Jurkat, Clone E6-1 (cell line): ENCODE data around the gene CRNN.

Source experiments
- DNase-seq: peaks from one replicate; pipeline ENCODE4 v3.0.0-alpha.2; 2011; ENCODE audit warnings: low read depth, low spot score
- H3K4me3 ChIP-seq: 2 replicates; pipeline ENCODE4 v1.5.1; 2011; ENCODE audit warnings: mild to moderate bottlenecking, low read length, control low read depth, moderate library complexity

Gene CRNN

GRCh38 chr1:152436593-152437496, 22.8 kb upstream of the CRNN start:
- DNase-seq, result no peak
- H3K4me3 ChIP-seq, result no peak overlapping the region

- no peak overlapping the region for H3K4me3 ChIP-seq
- no peak for DNase-seq
Measured at GRCh38 chr1:152427458-152427857, 13.4 kb upstream of the CRNN start.

GRCh38 chr1:152426731-152427130, 12.7 kb upstream of the CRNN start:
- no peak overlapping the region for H3K4me3 ChIP-seq
- no peak for DNase-seq

- DNase-seq, result no peak
- H3K4me3 ChIP-seq, result no peak overlapping the region
Measured at GRCh38 chr1:152419917-152420316, 5.9 kb upstream of the CRNN start.

GRCh38 chr1:152415454-152416227, 1.6 kb upstream of the CRNN start:
- DNase-seq, result no peak
- H3K4me3 ChIP-seq, result no peak overlapping the region

- no peak for DNase-seq
- H3K4me3 ChIP-seq, result no peak overlapping the region
Measured at GRCh38 chr1:152412756-152413155, 1.3 kb downstream of the CRNN start.

- no peak for DNase-seq
Measured at GRCh38 chr1:152411134-152411533, 2.9 kb downstream of the CRNN start.

GRCh38 chr1:152410599-152410998, 3.5 kb downstream of the CRNN start:
- no peak overlapping the region for H3K4me3 ChIP-seq
- no peak for DNase-seq

More at GRCh38 chr1:152411134-152411533, 2.9 kb downstream of the CRNN start:
- H3K4me3 ChIP-seq, result no peak overlapping the region

DNA sequence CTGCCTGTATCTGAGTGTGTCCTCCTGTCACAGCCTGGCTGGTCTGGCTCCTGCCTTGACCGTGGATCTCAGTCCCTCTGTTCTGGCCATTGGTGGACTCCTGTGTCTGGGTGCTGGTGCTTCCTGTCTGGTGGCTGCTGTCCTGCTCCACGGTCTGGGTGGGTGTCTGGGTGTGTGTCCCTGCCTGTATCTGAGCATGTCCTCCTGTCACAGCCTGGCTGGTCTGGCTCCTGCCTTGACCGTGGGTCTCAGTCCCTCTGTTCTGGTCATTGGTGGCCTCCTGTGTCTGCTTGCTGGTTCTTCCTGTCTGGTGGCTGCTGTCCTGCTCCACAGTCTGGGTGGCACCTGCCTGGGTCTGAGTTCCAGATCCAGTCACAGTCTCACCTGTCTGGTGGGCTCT, 4.0 kb downstream of the CRNN start:
- H3K4me3 ChIP-seq, result no peak overlapping the region
- no peak for DNase-seq

DNA sequence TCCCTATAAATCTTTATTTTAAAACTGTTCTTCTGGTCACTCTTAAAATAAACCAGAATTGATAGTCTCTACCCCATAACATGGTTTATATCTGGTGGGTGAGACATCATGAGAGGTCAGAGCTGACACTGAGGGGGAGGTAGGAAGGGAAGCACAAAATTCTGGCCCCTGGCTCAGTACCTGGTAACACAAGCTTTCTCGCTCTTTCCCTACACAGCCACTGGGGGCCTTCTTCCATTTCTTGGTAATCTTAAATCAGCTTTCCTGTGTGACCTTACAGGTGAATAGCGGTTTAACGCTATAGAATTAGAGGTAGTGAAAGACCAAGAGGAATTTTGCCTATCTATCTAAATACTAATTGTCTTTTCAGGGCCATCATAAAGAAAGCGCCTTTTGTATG, 5.4 kb downstream of the CRNN start:
- DNase-seq, result no peak
- H3K4me3 ChIP-seq, result no peak overlapping the region

DNA sequence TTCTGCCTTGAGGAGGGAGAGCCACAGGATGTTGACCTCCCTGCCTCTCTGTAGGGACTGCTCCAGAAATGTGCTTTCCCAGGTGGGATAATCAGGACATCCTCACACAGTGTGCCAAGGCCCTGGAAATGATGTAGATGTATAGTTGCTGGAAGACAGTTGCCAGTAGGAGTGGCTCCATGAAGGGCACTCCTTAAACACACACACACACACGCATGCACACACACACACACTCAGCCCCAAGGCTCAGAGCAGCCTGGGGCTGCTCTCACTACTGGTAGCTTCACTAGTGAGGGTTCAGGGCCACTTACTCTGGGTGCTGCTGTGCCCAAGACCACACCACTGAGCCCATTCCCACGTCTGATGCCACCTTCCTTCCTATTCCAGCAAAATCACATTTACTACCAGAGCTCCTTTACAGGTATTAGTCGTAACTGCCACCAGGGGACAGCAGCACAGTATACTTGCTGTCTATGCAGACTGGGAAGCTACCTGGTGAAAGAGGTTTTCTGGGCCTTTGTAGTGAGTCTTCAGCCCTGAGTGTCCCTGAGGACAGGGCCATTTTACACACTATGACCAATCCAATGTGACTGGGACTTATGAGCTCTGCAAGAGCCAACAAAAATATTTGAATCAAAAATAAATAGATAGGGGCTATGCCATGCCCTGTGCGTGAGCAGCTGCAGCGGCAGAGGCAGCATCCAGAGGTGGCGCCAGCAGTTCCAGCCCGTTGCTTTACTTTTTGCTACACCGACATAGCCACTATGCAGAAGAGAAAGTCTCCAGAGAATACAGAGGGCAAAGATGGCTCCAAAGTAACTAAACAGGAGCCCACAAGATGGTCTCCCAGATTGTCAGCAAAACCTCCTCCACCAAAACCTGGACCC, 15.0 kb downstream of the CRNN start:
- H3K4me3 ChIP-seq, result no peak overlapping the region
- peak; percentile 24 for DNase-seq

- DNase-seq, result no peak
- H3K4me3 ChIP-seq, result no peak overlapping the region
Measured at GRCh38 chr1:152397474-152397873, 16.6 kb downstream of the CRNN start.

DNA sequence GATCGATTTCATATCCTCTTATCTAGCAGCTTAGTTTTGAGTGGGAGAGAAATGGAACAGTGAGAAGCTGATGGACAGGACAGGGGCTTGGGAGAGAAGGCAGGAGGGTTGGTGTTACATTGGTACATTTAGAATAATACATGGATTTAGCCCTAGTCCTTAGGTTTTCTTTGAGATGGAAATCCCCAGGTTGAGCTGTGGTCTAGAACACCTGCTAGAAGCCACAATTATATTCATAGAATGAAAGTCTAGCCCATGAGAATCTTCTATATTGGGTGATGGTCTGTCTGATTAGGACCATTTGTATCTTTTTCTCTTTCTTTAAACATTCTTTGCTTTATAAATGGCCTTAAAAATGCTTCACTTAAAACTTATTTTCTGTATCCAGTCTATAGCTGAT, 19.9 kb downstream of the CRNN start:
- peak; percentile 22 for DNase-seq

DNA sequence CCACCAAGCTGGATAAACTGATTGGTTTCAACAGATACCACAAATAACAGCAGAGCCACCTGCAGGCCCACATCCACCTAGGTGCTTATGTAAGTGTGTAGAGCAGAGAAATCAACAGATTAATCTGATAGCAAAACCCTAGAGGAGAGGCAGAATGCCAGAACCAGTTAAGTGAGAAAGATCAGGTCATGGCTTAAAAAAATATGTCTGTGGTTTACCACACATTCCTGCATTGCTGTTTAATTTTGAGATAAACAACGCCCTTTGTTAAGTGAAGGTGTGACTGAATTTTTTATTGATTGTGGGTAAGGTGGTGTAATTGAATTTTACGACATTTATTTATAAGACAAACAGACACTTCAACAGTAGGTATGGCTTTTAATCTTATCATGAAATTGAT, 21.2 kb downstream of the CRNN start:
- DNase-seq, result peak; percentile 99
- no peak overlapping the region for H3K4me3 ChIP-seq

More for the DNA sequence above, 19.9 kb downstream of the CRNN start:
- no peak overlapping the region for H3K4me3 ChIP-seq

GRCh38 chr1:152388889-152389288, 25.2 kb downstream of the CRNN start:
- H3K4me3 ChIP-seq, result no peak overlapping the region
- no peak for DNase-seq

- no peak for DNase-seq
- H3K4me3 ChIP-seq, result no peak overlapping the region
Measured at GRCh38 chr1:152386940-152387339, 27.1 kb downstream of the CRNN start.

DNA sequence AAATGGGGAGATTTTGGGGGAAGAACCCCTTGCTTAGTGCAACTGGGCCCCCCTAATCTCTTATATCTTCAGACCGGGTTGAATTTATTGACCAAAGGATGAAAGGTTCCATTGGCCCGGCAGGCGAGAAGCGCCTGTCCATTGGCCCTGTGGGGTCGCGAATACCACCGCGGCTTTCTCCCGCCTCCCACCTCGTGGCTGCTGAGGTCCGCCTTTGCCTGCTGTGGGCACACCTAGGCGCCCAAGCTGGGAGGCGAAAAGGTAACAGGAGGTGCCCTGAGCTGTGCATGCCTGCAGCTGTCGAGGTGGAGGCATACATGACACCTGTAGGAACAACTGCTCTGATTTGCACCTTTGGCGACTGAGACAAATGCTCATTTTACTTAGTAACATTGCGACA, 33.1 kb downstream of the CRNN start:
- DNase-seq, result no peak

DNA sequence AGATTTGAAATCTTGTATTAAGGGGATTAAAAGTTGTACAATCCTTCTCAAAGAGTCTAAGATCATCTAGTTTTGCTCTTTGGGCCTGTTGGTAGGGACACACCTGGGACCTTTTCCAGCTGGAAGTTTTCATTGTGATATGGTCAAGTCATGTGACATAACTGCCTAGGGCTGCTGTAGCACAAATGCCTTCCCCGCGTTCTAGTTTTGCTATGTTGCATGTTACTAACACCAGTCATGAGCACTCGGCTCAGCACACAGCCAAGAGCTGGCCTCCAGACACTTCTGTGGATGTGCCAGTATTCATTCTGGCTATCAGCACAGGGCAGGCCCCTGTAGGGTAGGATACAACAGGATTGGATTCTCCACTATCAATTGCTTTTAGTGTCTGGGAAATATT, 39.6 kb downstream of the CRNN start:
- H3K4me3 ChIP-seq, result no peak overlapping the region
- DNase-seq, result no peak

More for the DNA sequence above, 33.1 kb downstream of the CRNN start:
- H3K4me3 ChIP-seq, result no peak overlapping the region

GRCh38 chr1:152372672-152373071, 41.4 kb downstream of the CRNN start:
- no peak for DNase-seq
- no peak overlapping the region for H3K4me3 ChIP-seq
